Measurements from ENCODE around the gene SLC1A2.

GRCh38 chr11:35235498-35235897, 183.9 kb downstream of the SLC1A2 start:
- TF ChIP-seq, protein P1, sequence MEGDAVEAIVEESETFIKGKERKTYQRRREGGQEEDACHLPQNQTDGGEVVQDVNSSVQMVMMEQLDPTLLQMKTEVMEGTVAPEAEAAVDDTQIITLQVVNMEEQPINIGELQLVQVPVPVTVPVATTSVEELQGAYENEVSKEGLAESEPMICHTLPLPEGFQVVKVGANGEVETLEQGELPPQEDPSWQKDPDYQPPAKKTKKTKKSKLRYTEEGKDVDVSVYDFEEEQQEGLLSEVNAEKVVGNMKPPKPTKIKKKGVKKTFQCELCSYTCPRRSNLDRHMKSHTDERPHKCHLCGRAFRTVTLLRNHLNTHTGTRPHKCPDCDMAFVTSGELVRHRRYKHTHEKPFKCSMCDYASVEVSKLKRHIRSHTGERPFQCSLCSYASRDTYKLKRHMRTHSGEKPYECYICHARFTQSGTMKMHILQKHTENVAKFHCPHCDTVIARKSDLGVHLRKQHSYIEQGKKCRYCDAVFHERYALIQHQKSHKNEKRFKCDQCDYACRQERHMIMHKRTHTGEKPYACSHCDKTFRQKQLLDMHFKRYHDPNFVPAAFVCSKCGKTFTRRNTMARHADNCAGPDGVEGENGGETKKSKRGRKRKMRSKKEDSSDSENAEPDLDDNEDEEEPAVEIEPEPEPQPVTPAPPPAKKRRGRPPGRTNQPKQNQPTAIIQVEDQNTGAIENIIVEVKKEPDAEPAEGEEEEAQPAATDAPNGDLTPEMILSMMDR (IDR thresholded peaks at IDR 0.05): no peak
- no peak for TF ChIP-seq EZH2 (IDR thresholded peaks at IDR 0.05)

Measured in neural progenitor cell (in vitro differentiated cells).